ENCODE results near the gene DNAJC7. TPM values are rescaled to one million over a fixed set of nuclear protein-coding genes. Genes with fewer than 3 reads are reported as not detected.

DNAJC7 gene
- total RNA-seq, 8 experiments from 2014 or later, result 56.4 to 143 (median 93.6) TPM

GRCh38 chr17:42000413-42001133 lies 16.7 kb downstream of the DNAJC7 start:
- H3K4me1 ChIP-seq (replicated peaks in 1 of 2), result no peaks in the 10 kb centered on the region
- 80 to 100% (median 94%) methylated on average over 1 to 3 of the region's 3 CpGs; no CpG with 5 or more reads in 2 of the 10 experiments for WGBS, 10 experiments
- H3K4me3 ChIP-seq, result no peak overlapping the region
- peak in 1 of 8 experiments; percentile 17 for ATAC-seq (replicated peaks in 6 of 8)
- H3K27ac ChIP-seq, result no peak overlapping the region
- in situ Hi-C loops (cut with MboI; ENCODE audit: low pct_unique_long_range_greater_than_20kb in 2 of 9, low sequenced_read_pairs in 9 of 9, unreplicated experiment in 9 of 9), result no loop called here

- 0 to 100% (median 48%) methylated on average over 1 to 2 of the region's 2 CpGs; no CpG with 5 or more reads in 2 of the 10 experiments for WGBS, 10 experiments
- in situ Hi-C loops (cut with MboI; ENCODE audit: low pct_unique_long_range_greater_than_20kb in 2 of 9, low sequenced_read_pairs in 9 of 9, unreplicated experiment in 9 of 9), result no loop called here
- Histone ChIP-seq H3K27ac (no peak overlapping the region), H3K4me1 (replicated peaks in 1 of 2) (no peaks in the 10 kb centered on the region), H3K4me3 (no peak overlapping the region)
- no peak for ATAC-seq (replicated peaks in 6 of 8)
These were observed 18.7 kb downstream of the DNAJC7 start for GRCh38 chr17:41998497-41998896.

GRCh38 chr17:41996855-41997164 lies 20.4 kb downstream of the DNAJC7 start:
- 67 to 100% (median 98%) methylated on average over 1 to 2 of the region's 2 CpGs; no CpG with 5 or more reads in 6 of the 10 experiments for WGBS, 10 experiments
- no peak overlapping the region for H3K27ac ChIP-seq
- H3K4me3 ChIP-seq, result no peak overlapping the region
- in situ Hi-C loops (cut with MboI; ENCODE audit: low pct_unique_long_range_greater_than_20kb in 2 of 9, low sequenced_read_pairs in 9 of 9, unreplicated experiment in 9 of 9), result no loop called here
- ATAC-seq (replicated peaks in 6 of 8), result no peak
- H3K4me1 ChIP-seq (replicated peaks in 1 of 2), result peaks cover 0 to 5% of the 10 kb centered on the region in 2 donors

- whole genome bisulfite sequencing, 10 experiments, result 31 to 70% (median 63%) methylated on average over 1 to 3 of the region's 3 CpGs; no CpG with 5 or more reads in 5 of the 10 experiments
- in situ Hi-C loops (cut with MboI; ENCODE audit: low pct_unique_long_range_greater_than_20kb in 2 of 9, low sequenced_read_pairs in 9 of 9, unreplicated experiment in 9 of 9), result no loop called here
- ATAC-seq (replicated peaks in 6 of 8), result peak in 4 of 8 experiments; percentile 45 to 53 (median 48)
- Histone ChIP-seq H3K4me1 (replicated peaks in 1 of 2) (peaks cover 0 to 5% of the 10 kb centered on the region in 2 donors), H3K27ac (peak overlapping the region in 1 of 2 donors; percentile 52), H3K4me3 (no peak overlapping the region)
These were observed 24.7 kb downstream of the DNAJC7 start for GRCh38 chr17:41992576-41992975.

GRCh38 chr17:41989702-41990419 lies 27.4 kb downstream of the DNAJC7 start:
- peaks cover 0 to 5% of the 10 kb centered on the region in 2 donors for H3K4me1 ChIP-seq (replicated peaks in 1 of 2)
- 71 to 99% (median 77%) methylated on average over 1 to 5 of the region's 5 CpGs; no CpG with 5 or more reads in 3 of the 10 experiments for WGBS, 10 experiments
- H3K4me3 ChIP-seq, result no peak overlapping the region
- no peak for ATAC-seq (replicated peaks in 6 of 8)
- H3K27ac ChIP-seq, result no peak overlapping the region
- in situ Hi-C loops (cut with MboI; ENCODE audit: low pct_unique_long_range_greater_than_20kb in 2 of 9, low sequenced_read_pairs in 9 of 9, unreplicated experiment in 9 of 9), result no loop called here

GRCh38 chr17:41988418-41988817 lies 28.8 kb downstream of the DNAJC7 start:
- Histone ChIP-seq H3K4me1 (replicated peaks in 1 of 2) (peaks cover 0 to 5% of the 10 kb centered on the region in 2 donors), H3K27ac (no peak overlapping the region), H3K4me3 (no peak overlapping the region)
- in situ Hi-C loops (cut with MboI; ENCODE audit: low pct_unique_long_range_greater_than_20kb in 2 of 9, low sequenced_read_pairs in 9 of 9, unreplicated experiment in 9 of 9), result no loop called here
- ATAC-seq (replicated peaks in 6 of 8), result no peak
- 83 to 100% (median 100%) methylated on average over 1 to 2 of the region's 2 CpGs; no CpG with 5 or more reads in 3 of the 10 experiments for WGBS, 10 experiments

GRCh38 chr17:41987642-41988041 lies 29.6 kb downstream of the DNAJC7 start:
- ATAC-seq (replicated peaks in 6 of 8), result peak in 6 of 8 experiments; percentile 33 to 89 (median 58)
- WGBS, 10 experiments, result 60 to 100% (median 100%) methylated on average over 1 to 3 of the region's 3 CpGs; no CpG with 5 or more reads in 7 of the 10 experiments
- Histone ChIP-seq H3K27ac (no peak overlapping the region), H3K4me1 (replicated peaks in 1 of 2) (peaks cover 0 to 3% of the 10 kb centered on the region in 2 donors), H3K4me3 (no peak overlapping the region)
- in situ Hi-C loops (cut with MboI; ENCODE audit: low pct_unique_long_range_greater_than_20kb in 2 of 9, low sequenced_read_pairs in 9 of 9, unreplicated experiment in 9 of 9), result no loop called here

- H3K4me3 ChIP-seq, result no peak overlapping the region
- in situ Hi-C loops (cut with MboI; ENCODE audit: low pct_unique_long_range_greater_than_20kb in 2 of 9, low sequenced_read_pairs in 9 of 9, unreplicated experiment in 9 of 9), result no loop called here
- no peak for ATAC-seq (replicated peaks in 6 of 8)
- WGBS, 10 experiments, result 88 to 100% (median 100%) methylated on average over 1 of the region's 1 CpG; no CpG with 5 or more reads in 4 of the 10 experiments
- H3K27ac ChIP-seq, result no peak overlapping the region
- H3K4me1 ChIP-seq (replicated peaks in 1 of 2), result no peaks in the 10 kb centered on the region
These were observed 30.6 kb downstream of the DNAJC7 start for GRCh38 chr17:41986634-41987033.

GRCh38 chr17:41985919-41986318 lies 31.3 kb downstream of the DNAJC7 start:
- no peak for ATAC-seq (replicated peaks in 6 of 8)
- no peaks in the 10 kb centered on the region for H3K4me1 ChIP-seq (replicated peaks in 1 of 2)
- 67 to 100% (median 92%) methylated on average over 1 to 8 of the region's 8 CpGs for WGBS, 10 experiments

GRCh38 chr17:41984454-41984853 lies 32.8 kb downstream of the DNAJC7 start:
- no peak overlapping the region for H3K4me3 ChIP-seq
- H3K4me1 ChIP-seq (replicated peaks in 1 of 2), result no peaks in the 10 kb centered on the region
- H3K27ac ChIP-seq, result no peak overlapping the region
- ATAC-seq (replicated peaks in 6 of 8), result no peak
- in situ Hi-C loops (cut with MboI; ENCODE audit: low pct_unique_long_range_greater_than_20kb in 2 of 9, low sequenced_read_pairs in 9 of 9, unreplicated experiment in 9 of 9), result no loop called here
- WGBS, 10 experiments, result 100% methylated on average over 1 to 6 of the region's 8 CpGs; no CpG with 5 or more reads in 5 of the 10 experiments

More at GRCh38 chr17:41985919-41986318, 31.3 kb downstream of the DNAJC7 start:
- H3K4me3 ChIP-seq, result no peak overlapping the region
- in situ Hi-C loops (cut with MboI; ENCODE audit: low pct_unique_long_range_greater_than_20kb in 2 of 9, low sequenced_read_pairs in 9 of 9, unreplicated experiment in 9 of 9), result no loop called here
- no peak overlapping the region for H3K27ac ChIP-seq

GRCh38 chr17:41982026-41982760 lies 35.0 kb downstream of the DNAJC7 start:
- Histone ChIP-seq H3K27ac (no peak overlapping the region), H3K4me3 (no peak overlapping the region), H3K4me1 (replicated peaks in 1 of 2) (no peaks in the 10 kb centered on the region)
- 80 to 100% (median 100%) methylated on average over 2 to 11 of the region's 14 CpGs; no CpG with 5 or more reads in 1 of the 10 experiments for WGBS, 10 experiments
- in situ Hi-C loops (cut with MboI; ENCODE audit: low pct_unique_long_range_greater_than_20kb in 2 of 9, low sequenced_read_pairs in 9 of 9, unreplicated experiment in 9 of 9), result no loop called here
- ATAC-seq (replicated peaks in 6 of 8), result peak in 1 of 8 experiments; percentile 17

GRCh38 chr17:41977991-41978390 lies 39.2 kb downstream of the DNAJC7 start:
- Histone ChIP-seq H3K4me1 (replicated peaks in 1 of 2) (no peaks in the 10 kb centered on the region), H3K4me3 (no peak overlapping the region), H3K27ac (no peak overlapping the region)
- in situ Hi-C loops (cut with MboI; ENCODE audit: low pct_unique_long_range_greater_than_20kb in 2 of 9, low sequenced_read_pairs in 9 of 9, unreplicated experiment in 9 of 9), result no loop called here
- ATAC-seq (replicated peaks in 6 of 8), result no peak
- WGBS, 10 experiments, result 81 to 100% (median 89%) methylated on average over 1 to 4 of the region's 4 CpGs; no CpG with 5 or more reads in 4 of the 10 experiments
